GM19467 (cell line): Measurements from ENCODE around the gene PHKG2.

Source experiments
- ATAC-seq: cut with Tn5 transposase; IDR thresholded peaks from one replicate; pipeline ENCODE4 v1.9.1; 2021; ENCODE audit warnings: mild to moderate bottlenecking, moderate library complexity; ENCODE audit not compliant: unreplicated experiment

The PHKG2 gene

DNA sequence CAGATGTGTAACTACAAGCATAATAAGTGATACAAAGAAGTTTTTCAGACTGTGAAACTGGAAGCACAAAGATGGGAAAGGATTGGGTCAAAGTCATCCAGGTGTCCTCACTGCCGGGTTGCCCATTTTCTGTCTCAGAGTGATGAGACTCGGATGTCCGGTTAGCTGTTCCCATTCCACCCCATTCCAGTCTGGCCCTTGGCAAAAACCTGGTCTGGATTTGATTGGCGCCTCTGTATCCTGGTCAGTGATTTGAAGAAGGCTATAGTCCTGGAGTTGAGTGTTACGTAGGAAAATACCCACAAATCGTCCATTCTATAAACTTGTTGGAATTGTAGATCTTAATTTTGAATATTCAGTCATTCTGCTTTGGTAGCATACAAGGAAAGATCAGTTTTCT is 19.9 kb upstream of the PHKG2 start:
- ATAC-seq, result no peak

DNA sequence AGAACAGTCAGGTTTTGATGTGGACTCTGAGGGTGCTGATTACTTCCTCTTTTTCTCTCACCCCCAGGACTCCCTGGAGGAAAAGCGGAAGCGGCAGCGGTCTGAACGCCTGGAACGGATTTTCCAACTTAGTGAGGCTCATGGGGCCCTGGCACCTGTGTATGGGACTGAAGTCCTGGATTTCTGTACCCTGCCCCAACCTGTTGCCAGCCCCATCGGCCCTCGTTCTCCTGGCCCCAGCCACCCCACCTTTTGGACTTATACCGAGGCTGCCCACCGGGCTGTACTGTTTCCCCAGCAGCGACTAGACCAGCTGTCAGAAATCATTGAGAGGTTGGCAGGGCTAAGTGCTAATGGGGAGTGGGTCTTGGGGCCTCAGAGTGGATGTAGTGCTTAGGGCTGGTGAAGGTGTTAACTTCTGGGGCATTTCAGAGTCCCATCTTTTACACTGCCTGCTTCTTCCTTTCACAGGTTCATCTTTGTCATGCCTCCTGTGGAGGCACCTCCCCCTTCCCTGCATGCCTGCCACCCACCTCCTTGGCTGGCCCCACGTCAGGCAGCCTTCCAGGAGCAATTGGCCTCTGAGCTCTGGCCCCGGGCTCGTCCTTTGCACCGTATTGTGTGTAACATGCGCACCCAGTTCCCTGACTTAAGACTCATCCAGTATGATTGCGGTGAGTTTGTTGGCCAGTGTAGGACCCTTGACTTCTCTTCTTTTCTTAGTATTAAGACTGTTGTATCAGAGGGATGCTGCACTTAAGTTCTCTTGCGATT is 19.1 kb upstream of the PHKG2 start:
- ATAC-seq, result no peak

DNA sequence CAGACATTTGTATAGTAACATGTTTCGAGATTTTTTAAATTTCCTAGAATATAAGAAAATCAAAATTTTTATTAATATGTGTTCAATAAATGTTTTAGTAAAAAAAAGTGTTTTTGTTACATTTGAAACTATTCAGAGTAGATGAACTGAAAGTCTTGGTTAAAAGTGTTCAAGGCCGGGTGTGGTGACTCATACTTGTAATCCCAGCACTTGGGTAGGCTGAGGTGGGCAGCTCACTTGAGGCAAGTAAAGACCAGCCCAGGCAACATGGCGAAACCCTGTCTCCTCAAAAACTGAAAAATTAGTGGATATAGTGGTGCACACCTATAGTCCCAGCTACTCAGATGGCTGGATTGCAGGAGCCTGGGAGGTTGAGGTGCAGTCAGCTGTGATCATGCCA is 16.8 kb upstream of the PHKG2 start:
- no peak for ATAC-seq

DNA sequence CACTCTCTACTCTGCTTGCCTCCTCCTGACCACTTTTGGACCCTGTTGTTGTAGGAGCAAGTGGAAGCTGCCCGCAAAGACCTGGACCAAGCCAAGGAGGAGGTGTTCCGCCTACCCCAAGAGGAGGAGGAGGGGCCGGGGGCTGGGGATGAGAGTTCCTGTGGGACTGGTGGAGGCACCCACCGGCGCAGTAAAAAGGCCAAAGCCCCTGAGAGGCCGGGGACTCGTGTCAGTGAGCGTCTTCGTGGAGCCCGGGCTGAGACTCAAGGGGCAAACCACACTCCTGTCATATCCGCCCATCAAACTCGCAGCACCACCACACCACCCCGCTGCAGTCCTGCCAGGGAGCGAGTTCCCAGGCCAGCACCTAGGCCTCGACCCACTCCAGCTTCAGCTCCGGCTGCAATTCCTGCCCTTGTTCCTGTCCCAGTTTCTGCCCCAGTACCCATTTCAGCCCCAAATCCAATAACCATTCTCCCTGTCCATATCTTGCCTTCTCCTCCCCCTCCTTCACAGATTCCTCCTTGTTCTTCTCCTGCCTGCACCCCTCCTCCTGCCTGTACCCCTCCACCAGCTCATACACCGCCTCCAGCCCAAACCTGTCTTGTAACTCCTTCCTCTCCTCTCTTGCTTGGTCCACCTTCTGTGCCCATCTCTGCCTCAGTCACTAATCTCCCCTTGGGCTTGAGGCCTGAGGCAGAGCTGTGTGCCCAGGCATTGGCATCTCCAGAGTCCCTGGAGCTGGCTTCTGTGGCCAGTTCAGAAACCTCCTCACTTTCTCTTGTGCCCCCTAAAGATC is 11.0 kb upstream of the PHKG2 start:
- ATAC-seq, result no peak

DNA sequence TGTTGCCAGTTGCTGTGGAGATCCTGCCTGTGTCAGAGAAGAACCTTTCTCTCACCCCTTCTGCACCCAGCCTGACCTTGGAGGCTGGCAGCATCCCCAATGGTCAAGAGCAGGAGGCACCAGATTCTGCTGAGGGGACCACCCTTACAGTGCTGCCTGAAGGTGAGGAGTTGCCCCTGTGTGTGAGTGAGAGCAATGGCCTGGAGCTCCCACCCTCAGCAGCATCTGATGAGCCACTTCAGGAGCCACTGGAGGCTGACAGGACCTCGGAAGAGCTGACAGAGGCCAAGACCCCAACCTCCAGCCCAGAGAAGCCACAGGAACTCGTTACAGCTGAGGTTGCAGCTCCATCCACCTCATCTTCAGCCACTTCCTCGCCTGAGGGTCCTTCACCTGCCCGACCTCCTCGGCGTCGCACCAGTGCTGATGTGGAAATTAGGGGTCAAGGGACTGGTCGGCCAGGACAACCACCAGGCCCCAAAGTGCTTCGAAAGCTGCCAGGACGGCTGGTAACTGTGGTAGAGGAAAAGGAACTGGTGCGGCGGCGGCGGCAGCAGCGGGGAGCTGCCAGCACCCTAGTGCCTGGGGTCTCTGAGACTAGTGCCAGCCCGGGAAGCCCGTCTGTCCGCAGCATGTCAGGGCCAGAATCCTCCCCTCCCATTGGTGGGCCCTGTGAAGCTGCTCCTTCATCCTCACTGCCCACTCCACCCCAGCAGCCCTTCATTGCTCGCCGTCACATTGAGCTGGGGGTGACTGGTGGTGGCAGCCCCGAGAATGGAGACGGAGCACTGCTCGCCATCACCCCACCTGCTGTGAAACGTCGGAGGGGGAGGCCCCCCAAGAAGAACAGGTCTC is 10.2 kb upstream of the PHKG2 start:
- no peak for ATAC-seq

DNA sequence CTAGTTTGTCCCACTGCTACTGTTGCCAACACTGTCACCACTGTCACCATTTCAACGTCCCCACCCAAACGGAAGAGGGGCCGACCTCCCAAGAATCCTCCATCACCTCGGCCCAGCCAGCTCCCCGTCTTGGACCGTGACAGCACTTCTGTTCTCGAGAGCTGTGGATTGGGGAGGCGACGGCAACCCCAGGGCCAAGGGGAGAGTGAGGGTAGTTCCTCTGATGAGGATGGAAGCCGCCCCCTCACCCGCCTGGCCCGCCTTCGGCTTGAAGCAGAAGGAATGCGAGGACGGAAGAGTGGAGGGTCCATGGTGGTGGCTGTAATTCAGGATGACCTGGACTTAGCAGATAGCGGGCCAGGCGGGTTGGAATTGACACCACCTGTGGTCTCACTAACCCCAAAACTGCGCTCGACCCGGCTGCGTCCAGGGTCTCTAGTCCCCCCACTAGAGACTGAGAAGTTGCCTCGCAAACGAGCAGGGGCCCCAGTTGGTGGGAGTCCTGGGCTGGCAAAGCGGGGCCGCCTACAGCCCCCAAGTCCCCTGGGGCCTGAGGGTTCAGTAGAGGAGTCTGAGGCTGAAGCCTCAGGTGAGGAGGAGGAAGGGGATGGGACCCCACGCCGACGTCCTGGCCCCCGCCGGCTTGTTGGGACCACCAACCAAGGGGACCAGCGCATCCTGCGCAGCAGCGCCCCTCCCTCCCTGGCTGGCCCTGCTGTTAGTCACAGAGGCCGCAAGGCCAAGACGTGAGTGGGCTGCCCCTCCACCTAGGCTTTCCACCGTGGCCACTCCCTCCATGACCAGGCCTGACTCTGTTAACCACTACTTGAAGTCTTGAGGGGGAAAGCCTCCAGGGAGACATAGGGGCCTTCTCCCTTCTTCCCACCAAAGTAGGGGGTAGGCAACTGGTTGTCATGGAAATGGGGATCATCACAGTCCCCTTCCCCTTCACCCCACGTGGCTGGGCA is 9.0 kb upstream of the PHKG2 start:
- no peak for ATAC-seq

DNA sequence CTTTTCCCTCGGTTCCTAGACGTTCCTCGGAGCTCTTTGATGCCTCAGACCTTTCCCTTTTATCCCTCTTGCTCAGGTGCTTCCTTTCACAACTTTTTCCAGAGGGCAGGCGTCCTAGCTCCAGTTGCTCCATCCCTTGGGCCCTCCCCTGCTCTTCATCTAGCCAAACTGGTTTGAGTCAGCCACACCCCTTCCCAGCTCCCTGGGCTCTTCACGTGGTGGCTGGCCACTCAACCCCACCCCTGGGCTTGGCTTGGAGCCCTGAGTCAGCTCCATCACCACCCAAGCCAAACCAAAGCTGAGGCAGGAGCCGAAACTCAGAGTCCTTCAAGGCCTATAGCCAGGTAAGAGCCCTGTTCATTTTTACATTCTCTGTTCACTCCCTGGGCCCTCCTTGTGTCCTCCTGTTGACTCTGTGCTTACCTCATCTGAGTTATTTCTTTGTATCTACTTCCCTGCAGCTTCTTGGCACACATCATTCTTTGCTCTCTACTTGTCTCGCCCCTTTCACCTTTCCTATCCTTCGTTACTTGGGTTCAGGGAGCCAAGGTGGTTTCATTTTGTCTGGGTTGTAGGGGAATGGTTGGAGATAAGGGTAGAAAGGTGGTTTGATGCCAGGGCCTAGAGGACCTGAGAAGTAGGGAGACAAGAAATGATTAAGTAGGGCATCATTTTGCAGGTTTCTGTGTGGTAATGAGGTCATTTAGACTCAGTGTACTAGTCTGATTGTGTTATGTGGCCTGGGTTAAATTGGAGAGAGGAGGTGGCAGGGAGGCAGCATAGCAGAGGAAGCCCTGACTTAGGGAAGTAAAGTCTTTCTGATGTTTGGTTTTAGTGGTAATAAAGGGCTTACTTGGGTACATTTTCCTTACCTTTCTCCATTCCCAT is 7.6 kb upstream of the PHKG2 start:
- no peak for ATAC-seq

DNA sequence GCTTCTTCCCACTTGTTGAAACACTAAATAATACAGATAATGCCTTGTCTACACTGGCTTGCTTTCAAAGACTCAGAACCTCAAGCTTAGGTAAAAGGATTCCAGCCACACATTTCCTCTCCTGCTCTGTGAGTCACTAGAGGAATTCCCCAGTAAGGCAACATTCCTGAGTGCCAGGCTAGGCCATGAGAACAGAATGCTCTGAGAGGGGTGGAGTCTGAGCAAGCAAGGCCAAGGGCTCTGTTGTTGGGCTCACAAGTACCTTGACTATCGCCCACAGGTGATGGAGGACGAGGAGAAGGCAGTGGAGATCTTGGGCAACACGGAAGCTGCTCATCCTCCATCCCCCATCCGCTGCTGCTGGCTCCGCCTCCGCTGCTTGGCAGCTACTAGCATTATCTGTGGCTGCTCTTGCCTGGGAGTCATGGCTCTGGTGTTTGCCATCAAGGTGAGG is 6.7 kb upstream of the PHKG2 start:
- no peak for ATAC-seq

DNA sequence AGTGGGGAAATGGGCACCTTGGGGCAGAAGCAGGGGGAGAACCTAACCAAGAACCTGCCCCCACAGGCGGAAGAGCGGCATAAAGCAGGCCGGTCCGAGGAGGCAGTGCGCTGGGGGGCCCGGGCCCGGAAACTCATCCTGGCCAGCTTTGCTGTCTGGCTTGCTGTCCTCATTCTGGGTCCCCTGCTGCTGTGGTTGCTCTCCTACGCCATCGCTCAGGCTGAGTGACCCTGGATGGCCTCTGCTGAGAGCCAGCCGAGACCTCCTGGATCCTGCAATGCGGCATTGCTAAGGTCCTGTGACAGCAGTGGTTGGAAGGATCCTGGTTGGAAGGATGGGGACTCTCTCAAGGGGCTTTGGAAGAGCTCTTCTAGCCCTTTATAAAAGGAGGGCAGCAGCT is 4.5 kb upstream of the PHKG2 start:
- no peak for ATAC-seq

DNA sequence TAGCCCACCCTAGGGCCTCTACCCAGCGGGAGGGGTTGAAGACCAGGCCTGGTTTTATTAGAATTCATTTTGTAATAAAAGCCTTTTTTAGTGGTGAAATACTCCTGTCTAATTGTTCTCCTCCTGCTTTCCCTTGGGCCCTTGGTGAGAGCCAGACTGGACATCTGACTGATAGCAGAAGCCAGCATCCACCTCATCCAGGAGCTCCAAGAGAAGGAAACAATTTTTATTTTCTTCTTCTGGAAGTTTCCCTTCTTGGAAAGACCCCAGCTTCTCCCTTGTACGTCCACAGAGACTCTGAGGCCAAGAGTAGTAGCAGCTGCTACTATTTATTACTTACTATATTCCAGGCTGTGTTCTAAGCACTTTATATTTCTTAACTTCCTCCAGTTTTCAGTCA is 4.0 kb upstream of the PHKG2 start:
- ATAC-seq, result no peak

DNA sequence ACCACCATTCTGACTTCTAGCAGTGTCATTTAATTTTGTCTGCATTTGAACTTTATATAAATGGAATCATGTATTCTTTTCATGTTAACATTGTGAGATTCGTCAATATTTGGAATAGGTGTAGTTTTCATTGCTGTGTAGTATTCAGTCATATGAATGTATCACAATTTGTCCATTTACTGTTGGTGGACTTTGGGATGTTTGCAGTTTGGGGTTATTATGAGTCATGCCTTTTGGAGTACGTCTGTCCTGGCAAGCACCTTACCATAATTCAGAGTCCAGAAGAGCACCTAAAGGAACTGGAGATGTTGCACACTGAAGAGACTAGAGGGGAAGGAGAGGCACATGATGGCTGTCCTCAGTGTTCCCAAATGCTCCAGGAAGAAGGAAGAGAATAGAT is 3.1 kb upstream of the PHKG2 start:
- no peak for ATAC-seq

DNA sequence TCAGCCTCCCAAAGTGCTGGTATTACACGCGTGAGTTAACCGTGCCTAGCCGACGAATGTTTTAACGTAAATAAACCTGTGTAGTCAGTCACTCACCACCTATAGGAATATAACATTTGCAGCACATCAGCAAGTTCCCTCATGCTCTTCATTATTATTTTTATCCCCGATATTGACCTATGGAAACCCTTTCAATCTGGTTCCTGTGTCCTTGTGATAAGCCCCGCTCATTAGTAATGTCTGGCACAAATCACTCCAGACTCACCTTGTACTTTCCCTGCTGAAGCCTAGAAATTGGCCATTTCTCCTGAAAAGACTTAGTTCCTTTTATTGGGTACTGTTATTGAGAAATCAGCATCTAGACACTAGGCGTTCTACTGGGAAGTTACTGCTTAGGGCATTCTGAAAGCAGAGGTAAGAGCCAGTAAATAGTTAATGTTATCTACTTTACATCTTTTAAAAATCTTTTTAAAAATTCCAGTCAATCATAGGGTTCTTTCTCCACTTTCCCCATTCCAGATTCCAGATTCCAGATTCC is 1.5 kb upstream of the PHKG2 start:
- no peak for ATAC-seq

DNA sequence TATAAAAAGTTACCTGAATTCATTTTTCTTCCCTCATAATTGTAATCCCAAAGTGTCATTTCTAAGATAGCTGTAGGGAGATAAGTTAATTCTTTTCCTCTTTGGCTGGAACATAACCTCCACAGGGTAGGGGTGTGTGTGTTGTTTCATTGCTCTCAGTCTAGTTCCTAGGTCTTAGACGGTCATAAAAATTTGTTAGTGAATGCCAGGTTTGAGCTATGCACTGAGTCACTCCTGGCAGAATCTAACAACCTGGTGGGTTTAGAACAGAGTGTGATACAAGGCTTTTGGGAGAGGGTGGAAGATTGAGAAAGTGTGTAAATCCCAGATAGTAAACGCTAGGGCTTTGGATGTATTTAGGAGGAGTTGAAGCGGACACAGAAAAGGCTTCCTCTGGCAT is 894 bp upstream of the PHKG2 start:
- ATAC-seq, result no peak

DNA sequence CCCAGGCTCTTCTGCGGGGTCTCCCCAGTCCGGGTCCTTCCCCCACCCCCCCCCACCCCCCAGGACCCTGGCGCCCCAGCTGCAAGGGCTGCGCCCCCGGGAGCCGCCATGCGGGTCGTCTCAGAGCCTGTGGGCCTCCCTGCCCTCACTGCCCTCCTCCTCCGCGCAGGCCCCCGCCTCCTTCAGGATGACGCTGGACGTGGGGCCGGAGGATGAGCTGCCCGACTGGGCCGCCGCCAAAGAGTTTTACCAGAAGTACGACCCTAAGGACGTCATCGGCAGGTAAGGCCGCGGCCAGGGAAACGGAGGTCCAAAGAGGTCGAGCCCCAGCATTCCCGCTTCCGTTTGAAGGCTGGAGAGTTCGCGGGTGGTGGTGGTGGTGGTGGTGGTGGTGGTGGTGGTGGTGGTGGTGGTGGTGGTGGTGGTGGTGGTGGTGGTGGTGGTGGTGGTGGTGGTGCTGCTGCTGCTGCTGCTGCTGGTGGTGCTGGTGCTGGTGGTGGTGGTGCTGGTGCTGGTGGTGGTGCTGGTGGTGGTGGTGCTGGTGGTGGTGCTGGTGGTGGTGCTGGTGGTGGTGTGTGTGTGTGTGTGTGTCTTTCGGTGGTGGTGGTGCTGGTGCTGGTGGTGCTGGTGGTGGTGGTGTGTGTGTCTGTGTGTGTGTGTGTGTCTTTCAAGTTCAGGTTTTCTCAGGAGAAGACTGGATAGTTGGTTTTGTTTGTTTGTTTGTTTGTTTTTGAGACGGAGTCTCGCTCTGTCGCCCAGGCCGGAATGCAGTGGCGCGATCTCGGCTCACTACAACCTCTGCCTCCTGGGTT is 615 bp downstream of the PHKG2 start:
- no peak for ATAC-seq

DNA sequence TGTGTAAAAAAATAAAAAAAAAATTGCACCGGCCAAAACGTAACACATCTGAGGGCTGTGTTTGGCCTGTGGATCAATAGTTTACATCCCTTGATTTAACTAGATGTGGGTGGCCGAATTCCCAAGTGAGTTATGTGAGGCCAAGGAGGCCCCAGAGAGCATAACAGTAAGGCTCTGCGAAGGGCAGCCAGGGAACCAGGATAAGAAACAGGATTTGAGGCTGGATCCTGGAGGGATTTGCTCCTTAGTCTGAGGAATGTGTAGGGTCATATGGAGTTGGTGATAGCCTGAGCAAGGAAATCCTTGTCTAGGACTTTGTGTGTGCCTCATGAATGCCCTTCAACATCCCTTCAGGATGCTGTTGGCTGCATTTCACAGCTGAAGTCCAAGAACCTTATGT is 2.0 kb downstream of the PHKG2 start:
- ATAC-seq, result no peak

DNA sequence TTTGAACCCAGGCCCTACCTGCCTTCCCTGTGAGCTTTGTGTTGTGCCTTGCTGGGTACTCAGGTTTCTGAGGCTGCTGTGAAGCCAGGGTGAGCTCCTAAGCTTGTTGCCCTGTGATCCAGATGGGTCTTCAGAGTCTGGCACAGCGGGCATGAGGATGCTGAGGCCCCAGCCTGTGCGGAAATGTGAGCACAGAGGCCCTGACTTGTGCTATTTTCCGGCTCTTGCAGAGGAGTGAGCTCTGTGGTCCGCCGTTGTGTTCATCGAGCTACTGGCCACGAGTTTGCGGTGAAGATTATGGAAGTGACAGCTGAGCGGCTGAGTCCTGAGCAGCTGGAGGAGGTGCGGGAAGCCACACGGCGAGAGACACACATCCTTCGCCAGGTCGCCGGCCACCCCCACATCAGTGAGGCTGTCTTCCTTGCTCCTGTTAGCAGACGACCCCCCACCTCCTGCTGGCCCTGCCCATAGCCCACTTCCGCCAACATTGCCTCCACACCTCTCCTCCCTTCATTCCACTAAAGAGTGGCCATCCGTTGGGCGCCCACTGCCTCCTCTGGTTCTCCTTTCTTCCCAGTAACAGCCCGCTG is 2.7 kb downstream of the PHKG2 start:
- ATAC-seq, result no peak

DNA sequence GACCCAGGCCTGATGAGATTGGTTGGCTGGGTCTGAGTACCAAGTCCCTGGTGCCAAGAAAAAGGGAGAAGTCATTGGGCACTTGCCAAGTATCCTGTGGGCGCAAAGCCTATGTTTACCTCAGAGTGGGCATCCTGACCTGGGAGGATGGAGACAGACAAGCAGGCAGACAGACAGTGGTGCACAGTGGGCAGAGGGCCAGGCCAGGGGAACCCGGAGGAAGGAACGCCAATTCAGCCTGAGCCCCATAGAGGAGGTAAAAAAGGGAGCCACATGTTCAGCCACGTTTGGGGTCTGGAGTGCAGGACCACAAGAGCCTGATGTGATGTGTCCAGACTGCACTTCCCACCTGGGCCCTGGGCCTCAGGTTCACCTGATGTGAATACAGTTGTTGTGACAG is 5.4 kb downstream of the PHKG2 start:
- ATAC-seq, result no peak
